GM19240 (cell line): ENCODE results near the gene ATOSB.
"Not testable (repeated sequence)": the region's sequence is repeated elsewhere in the genome, so short reads cannot be mapped to it uniquely, and the experiment has no call there.

Experiments
- DNase-seq: peaks from one replicate; pipeline ENCODE4 v3.0.0; 2011; ENCODE audit warnings: low spot score; ENCODE audit not compliant: insufficient read length

The ATOSB gene, protein sequence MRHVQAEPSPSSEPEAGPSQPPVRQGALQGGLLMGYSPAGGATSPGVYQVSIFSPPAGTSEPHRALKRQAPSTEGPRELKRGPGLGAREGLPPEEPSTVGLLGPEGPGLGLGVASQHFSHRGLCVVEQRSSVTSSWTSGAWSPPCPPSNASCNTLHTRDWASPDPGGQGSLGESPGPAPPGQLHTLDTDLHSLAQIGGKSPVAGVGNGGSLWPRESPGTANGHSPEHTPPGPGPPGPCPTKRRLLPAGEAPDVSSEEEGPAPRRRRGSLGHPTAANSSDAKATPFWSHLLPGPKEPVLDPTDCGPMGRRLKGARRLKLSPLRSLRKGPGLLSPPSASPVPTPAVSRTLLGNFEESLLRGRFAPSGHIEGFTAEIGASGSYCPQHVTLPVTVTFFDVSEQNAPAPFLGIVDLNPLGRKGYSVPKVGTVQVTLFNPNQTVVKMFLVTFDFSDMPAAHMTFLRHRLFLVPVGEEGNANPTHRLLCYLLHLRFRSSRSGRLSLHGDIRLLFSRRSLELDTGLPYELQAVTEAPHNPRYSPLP

DNA sequence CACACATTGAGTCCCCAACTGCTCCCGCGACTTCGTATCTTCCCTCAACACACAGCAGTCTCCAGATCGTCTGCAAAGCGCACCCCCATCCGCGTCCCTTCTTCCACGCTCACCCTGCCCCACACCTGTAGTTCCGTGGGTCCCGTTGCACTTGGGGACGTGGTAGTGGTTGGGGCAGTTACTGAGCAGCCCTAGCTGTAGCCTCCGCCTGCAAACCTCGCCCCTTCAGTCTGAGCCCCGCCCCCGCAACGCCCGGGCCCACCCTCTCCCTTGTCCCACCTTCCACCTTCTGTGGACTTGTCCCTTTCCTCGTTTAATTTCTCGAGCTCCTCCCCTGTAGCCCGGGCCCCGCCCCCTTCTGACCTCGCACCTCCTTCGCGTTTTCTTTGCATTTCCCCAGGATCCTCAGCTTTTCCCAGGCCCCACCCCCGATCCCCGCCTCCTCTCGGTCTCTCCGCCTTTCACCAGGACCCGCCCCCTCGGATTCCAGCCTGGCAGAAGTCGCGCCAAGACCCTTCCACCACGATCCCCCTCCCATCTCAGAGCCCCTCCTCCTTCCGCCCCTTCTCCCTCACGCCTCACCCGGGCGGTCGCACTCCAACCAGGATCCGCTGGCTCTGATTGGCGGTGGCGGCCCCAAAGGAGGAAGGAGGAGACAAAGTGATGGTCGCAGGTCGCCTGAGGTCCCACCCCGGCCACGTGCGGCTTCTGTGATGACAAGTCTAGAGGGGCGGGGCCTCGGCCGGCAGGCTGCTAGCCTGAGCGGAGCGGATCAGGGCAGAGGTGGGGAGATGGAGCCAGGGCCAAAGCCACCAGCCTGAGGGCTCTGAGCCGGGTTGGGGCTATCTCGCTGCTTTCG, at the start of gene ATOSB:
Gene ATOSB (minus strand): TSS at position 183 of the 859 bp plus-strand sequence. CDS start 7,588 bp downstream, outside the sequence.
- peak; percentile 90 for DNase-seq

DNA sequence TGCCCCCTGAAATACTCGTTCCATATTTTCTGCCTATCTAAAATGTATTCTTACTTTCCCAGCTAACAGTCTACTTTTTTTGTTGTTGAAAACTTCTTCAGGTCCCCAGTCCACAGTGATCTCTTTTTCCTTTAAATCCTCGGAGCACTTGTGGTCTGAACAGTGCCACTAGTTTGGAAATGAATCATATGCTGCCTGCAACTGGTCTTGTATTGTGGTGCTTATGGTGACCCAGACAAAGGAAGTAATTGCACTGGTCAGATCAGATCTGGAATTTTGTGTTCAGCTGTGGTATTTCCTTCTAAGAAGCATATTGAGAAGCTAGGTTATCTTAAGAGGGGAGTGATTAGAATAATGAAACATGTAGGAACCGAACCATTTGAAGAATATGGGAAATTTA, 49.0 kb upstream of the ATOSB start:
- DNase-seq = no peak

GRCh38 chr9:35163413-35163812, 47.8 kb upstream of the ATOSB start:
- no peak for DNase-seq

- DNase-seq = no peak
Measured at GRCh38 chr9:35162605-35163315, 47.1 kb upstream of the ATOSB start.

DNA sequence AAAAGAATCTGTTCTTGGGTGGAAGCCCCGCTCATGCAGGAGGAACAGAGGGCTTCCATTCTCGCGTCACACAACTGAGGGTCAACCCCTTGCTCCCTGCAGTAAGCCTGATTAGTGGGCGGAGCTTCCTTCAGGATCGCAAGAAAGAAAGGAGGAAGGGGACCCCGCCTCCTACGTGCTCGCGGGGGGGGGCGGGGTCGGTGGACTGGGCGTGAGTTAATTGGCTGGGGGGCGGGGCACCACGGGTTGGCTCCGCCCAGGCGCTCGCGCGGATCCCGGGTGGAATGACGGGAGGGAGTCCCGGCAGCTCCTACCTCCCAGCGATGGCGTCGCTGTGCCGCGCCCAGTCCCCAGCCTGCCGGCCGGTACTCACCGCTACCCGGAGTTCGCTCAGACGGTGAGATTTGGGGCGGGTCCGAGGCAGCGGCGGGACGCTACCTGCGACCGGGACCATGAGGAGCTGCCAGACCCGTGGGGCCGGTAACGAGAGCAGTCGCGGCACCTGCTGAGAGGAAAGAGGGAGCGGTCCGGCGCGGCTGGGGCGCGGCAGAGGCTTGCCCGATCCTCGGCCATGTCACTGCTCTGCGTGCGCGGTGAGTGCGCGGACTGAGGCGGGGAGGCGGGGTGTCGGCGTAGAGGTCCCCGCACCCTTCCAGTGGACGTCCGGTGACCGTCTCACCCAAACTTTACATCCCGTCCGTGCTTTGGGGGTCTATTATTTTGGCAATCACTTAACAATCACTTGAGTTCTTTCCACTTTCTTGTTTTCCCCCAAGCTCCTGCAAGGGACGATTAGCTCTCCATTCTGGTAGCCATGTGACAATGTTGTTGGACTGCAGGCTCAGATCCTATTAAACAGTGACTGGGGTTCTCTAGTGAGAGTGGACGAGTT, 46.3 kb upstream of the ATOSB start, which contains the start of gene UNC13B:
Gene UNC13B (plus strand): TSS at position 297 of the 892 bp plus-strand sequence. CDS start 275 bp downstream, at position 572.
- peak; percentile 26 for DNase-seq

GRCh38 chr9:35158501-35159280, 43.0 kb upstream of the ATOSB start:
- no peak for DNase-seq

DNA sequence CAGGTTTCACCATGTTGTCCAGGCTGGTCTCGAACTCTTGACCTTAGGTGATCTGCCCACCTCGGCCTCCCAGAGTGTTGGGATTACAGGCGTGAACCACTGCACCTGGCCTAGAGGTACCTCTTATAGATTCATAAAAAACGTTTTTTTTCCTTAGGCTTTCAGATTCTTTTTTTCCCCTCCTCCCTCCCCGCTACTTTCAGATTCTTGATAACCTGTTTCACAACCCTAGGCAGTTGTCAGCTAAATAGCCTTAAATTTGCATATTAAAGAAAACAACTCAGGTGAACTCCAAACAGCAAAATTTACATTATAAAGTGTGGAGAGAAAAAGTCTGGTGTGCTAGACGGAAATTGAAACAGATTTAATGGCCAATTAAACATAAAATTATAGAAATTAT, 42.2 kb upstream of the ATOSB start:
- not testable (repeated sequence) for DNase-seq

DNA sequence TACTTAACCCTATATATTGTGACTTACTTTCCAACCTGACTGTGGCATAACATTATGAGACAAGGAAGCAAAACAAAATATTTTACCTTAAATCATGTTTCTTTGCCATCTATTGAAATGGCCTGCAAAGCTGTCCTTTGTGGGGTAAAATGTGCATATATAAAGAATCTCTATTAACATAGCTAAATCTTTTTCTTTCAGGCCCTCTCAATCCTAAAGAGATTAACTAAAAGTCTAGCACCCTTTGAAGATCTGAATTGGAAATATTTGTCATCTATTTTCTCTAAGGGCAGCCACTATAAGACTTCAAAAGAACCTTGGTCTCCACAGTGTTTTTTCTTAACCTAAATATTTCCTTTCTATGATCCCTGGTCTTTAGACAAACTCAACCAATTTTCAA, 41.1 kb upstream of the ATOSB start:
- no peak for DNase-seq

- DNase-seq = no peak
Measured at GRCh38 chr9:35152926-35153325, 37.3 kb upstream of the ATOSB start.

- DNase-seq = not testable (repeated sequence)
Measured at GRCh38 chr9:35147941-35148563, 32.4 kb upstream of the ATOSB start.

GRCh38 chr9:35142037-35142436, 26.4 kb upstream of the ATOSB start:
- DNase-seq = no peak

DNA sequence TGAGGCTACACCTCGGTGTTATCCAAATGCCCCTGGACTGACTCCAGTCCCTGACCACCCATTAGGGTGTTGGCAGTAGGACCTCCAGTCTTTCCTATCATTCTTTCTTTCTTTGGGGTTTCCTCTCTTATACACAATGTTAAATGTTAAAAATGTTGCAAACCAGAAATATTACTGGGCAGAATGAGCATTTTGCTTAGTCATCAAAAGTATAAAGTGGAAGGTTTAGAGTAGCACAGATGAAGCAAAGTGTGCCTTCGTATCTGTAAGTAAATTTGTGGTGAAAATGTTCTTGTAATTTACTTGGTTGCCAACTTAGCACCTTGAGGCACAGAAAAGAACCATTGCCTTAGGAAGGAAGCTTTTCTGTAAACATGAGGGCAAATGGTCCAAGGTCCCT, 24.4 kb upstream of the ATOSB start:
- no peak for DNase-seq

GRCh38 chr9:35136866-35137265, 21.2 kb upstream of the ATOSB start:
- no peak for DNase-seq

- no peak for DNase-seq
Measured at GRCh38 chr9:35135988-35136387, 20.3 kb upstream of the ATOSB start.

DNA sequence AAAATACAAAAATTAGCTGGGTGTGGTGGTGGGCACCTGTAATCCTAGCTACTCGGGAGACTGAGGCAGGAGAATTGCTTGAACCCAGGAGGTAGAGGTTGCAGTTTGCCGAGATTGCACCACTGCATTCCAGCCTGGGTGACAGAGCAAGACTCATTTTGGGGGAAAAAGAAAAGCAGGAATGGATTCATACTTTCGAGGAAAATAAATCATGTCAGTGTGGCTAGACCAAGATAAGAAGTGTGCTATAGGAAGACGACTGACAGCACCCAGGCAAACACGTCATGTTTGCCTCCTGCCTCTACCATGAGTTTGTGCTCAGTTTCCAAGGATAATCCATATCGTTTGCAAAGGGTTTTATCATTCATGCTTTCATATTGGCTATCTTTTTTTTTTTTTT, 19.3 kb upstream of the ATOSB start:
- DNase-seq = no peak

DNA sequence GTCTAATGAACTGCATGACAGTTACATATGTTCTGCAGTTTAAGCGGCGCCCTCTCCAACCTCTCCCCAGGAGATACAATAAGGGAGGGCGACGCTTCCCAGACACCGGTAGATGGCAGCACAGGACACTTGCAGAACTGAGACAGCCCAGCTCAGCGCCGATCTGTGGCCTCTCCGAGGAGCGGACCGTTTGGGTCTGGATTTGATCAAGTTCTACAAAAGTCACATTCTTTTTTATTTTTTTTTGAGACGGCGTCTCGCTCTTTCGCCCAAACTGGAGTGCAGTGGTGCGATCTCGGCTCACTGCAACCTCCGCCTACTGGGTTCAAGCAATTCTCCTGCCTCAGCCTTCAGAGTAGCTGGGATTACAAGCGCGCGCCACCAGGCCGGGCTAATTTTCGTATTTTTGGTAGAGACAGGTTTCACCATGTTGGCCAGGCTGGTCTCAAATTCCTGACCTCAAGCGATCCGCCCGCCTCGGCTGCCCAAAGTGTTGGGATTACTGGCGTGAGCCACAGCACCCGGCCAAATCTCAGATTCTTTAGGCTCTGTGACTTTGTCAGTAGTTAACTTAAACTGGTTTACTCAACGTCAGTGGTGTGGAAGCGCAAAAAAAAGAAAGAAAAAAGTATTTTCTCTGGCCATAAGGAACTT, 1.4 kb upstream of the ATOSB start:
- DNase-seq = peak; percentile 72

DNA sequence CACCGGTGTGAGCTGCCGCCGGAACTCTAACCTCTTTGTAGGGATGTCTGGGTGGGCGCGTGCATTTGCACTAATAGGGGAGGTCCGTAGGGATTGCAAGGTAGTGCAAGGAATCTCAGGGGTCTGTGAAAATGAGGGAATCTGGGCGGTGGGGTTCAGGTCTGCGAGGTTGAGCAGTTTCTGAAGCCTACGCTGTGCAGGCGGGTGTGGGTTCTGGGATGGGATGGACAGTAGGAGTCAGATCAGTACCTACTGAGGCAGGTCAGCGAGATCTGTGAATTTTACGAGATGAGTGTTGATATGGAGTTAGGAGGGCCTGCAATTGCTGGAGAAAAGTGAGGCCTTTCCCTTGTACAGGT, 856 bp upstream of the ATOSB start:
- DNase-seq = no peak

- DNase-seq = no peak
Measured at GRCh38 chr9:35114840-35115628, 628 bp downstream of the ATOSB start.
